Adrenal gland (tissue), 12 donors: ENCODE data around the gene STARD8. TPM values are rescaled to one million over a fixed set of nuclear protein-coding genes. Genes with fewer than 3 reads are reported as not detected.
A peak's percentile ranks its signal among the peaks of the same experiment; 100 is the strongest.

Experiments
- DNase-seq, 7 donors: peaks; one replicate each; pipeline ENCODE4 v3.0.0-alpha.2; 2019 to 2020
- H3K27ac ChIP-seq, 5 donors: fragments of 200-600 bp; sonication (generic) in 4 of 5; 1 replicate in 3 of 5; 2 replicates in 2 of 5; pipeline versions ENCODE4 v1.5.1 to v1.8.0; 2016 to 2020; ENCODE audit warnings: mild to moderate bottlenecking in 1 of 5
- H3K27me3 ChIP-seq: fragments of 200-600 bp; 2 replicates; pipeline ENCODE4 v1.8.0; 2021
- H3K36me3 ChIP-seq, 2 donors: fragments of 200-600 bp; replicated peaks in 1 of 2; 1 replicate in 1 of 2; 2 replicates in 1 of 2; pipeline versions ENCODE4 v1.5.1 to v1.8.0; 2018 to 2022
- H3K4me1 ChIP-seq, 2 donors: fragments of 200-600 bp; replicated peaks in 1 of 2; 1 replicate in 1 of 2; 2 replicates in 1 of 2; pipeline versions ENCODE4 v1.5.1 to v1.8.0; 2018 to 2021
- H3K4me3 ChIP-seq, 4 donors: fragments of 200-600 bp; sonication (generic) in 3 of 4; one replicate each; pipeline ENCODE4 v1.5.1; 2016 to 2018
- H3K9me3 ChIP-seq, 3 donors: fragments of 200-600 bp; sonication (generic) in 1 of 3; replicated peaks in 1 of 3; 1 replicate in 2 of 3; 2 replicates in 1 of 3; pipeline versions ENCODE4 v1.5.1 to v1.8.0; 2016 to 2021
- CTCF ChIP-seq, 6 experiments: fragments of 450-650 bp in 4 of 6; fragments of 200-600 bp in 2 of 6; sonication (generic) in 1 of 6; IDR thresholded peaks; 1 replicate in 5 of 6; 2 replicates in 1 of 6; pipeline versions ENCODE4 v1.5.1 to v1.8.0; 2016 to 2021; ENCODE audit warnings: antibody characterized with exemption in 6 of 6, mild to moderate bottlenecking in 2 of 6, moderate library complexity in 1 of 6
- POLR2A ChIP-seq, 2 donors: fragments of 450-650 bp; IDR thresholded peaks; one replicate each; pipeline ENCODE4 v1.6.1; 2017; ENCODE audit warnings: antibody characterized with exemption in 2 of 2, mild to moderate bottlenecking in 2 of 2, moderate library complexity in 1 of 2
- WGBS, 4 donors: extraction: QIAGEN DNeasy Blood & Tissue Kit in 2 of 4; methylation state at CpG; one replicate each; pipeline versions ENCODE4 v1.1.5 to v1.1.7; 2013 to 2017; 5-methylcytosine and 5-hydroxymethylcytosine counted together
- intact Hi-C, 2 donors: fragments of 100-400 bp; cut with DNase I; formaldehyde crosslinking; loops; one replicate each; pipeline versions ENCODE4 v1.14.1 to v1.15.0; 2022 to 2023
- polyA plus RNA-seq, 3 donors: library from polyadenylated mRNA; stranded (reverse); fragments of 200-250 nt in 2 of 3; fragments of 350-450 nt in 1 of 3; fragmentation: Illumina TruSeq in 1 of 3; extraction: RNeasy Lipid Tissue Mini Kit (QIAGEN cat#74804) in 1 of 3; gene quantifications; one replicate each; pipeline ENCODE4 v1.2.3, GENCODE V29; 2013 to 2014
- total RNA-seq, 9 donors: library from RNA; depleted of rRNA in 4 of 9; stranded (reverse); fragments of >200 nt in 4 of 9; fragments of 120-200 nt in 1 of 9; fragmentation: NEBNext Ultra II Directional in 1 of 9; extraction: Animal tissue kit (Norgen Biotek cat#: 25700) in 1 of 9; gene quantifications; one replicate each; pipeline versions ENCODE4 v1.1.0 to v1.2.4, GENCODE V29; 2013 to 2023
- donor health status: healthy with polysubstance abuse.
- donor health status: Bipolar disorder and iron deficiency.
- donor health status: DM: yes; HTN: yes; CAD: no.
- donor health status: DM: no; HTN: no; CAD: no.
- donor health status: DM: no; HTN: no; CAD: no.
- donor health status: DM: yes; HTN: yes; CAD: no.

STARD8 gene
- total and polyA plus RNA-seq, 12 donors = 2.8 to 19.6 (median 10.1) TPM

DNA sequence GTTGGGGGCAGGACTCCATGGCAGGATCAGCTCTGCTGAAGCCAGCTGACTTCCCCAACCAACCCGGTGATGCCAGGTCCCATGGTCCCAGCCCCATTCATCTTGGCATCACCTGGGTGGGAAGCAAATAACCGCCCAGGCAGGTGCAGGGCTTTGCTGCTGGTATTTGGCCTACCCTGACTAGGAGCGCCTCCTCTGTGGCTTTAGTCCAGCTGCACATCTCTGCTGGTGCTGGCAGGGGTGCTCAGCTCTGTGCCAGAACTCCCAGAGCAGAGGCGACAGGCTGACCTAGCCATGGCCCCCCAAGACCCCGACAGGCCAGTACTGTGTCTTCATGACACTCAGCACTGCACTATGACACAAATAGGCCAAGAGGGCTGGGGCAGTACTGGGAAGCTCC is 64.4 kb downstream of the STARD8 start:
- Histone ChIP-seq H3K27me3 (peaks cover 5% of the 10 kb centered on the region), H3K9me3 (no peaks in the 10 kb centered on the region), H3K36me3 (peaks cover 0 to 5% of the 10 kb centered on the region in 2 donors), H3K4me1 (no peaks in the 10 kb centered on the region), H3K27ac (no peak overlapping the region), H3K4me3 (no peak overlapping the region)
- 40 to 77% (median 67%) methylated on average over 1 to 5 of the region's 5 CpGs; no CpG with 5 or more reads in 1 of the 4 donors for WGBS, 4 donors
- TF ChIP-seq POLR2A (IDR thresholded peaks at IDR 0.05) = no peak
- TF ChIP-seq CTCF (IDR thresholded peaks at IDR 0.05) = no peak
- no peak for DNase-seq
- intact Hi-C loops = loop anchor here in 1 of 2 donors (10.0 kb wide), 1 partner anchor 207 kb away; no protein-coding TSS in a partner anchor

DNA sequence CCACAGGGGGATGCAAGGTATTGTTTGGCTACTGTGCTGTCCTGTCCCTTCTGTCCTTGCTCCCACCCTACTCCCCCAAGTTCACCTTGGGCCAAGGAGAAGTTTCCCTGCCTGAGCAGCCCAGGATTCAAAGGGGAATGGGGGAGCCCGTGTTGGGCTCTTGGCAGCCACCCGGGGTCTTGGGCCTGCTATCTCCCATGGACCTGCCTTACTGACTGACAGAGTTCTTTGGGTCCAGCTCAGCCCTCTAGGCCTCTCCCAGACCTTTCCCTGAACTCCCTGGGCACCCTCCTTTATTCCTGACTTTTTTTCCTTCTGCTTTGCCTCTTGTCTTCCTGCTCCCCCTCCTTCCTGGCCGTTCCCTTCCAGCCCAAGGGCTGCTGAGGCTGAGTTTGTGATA is 67.4 kb downstream of the STARD8 start:
- H3K4me3 ChIP-seq = no peak overlapping the region
- H3K27ac ChIP-seq = no peak overlapping the region
- no peaks in the 10 kb centered on the region for H3K4me1 ChIP-seq
- TF ChIP-seq CTCF (IDR thresholded peaks at IDR 0.05) (no peak), POLR2A (IDR thresholded peaks at IDR 0.05) (no peak)
- no peaks in the 10 kb centered on the region for H3K9me3 ChIP-seq
- DNase-seq = no peak
- WGBS, 4 donors = 65 to 97% (median 89%) methylated on average over 2 to 3 of the region's 3 CpGs
- intact Hi-C loops = loop anchor here in 1 of 2 donors (10.0 kb wide), 1 partner anchor 210 kb away; no protein-coding TSS in a partner anchor
- peaks cover 0 to 5% of the 10 kb centered on the region in 2 donors for H3K36me3 ChIP-seq
- H3K27me3 ChIP-seq = no peaks in the 10 kb centered on the region

GRCh38 chrX:68717196-68717595 is 69.7 kb downstream of the STARD8 start:
- Histone ChIP-seq H3K4me1 (no peaks in the 10 kb centered on the region), H3K36me3 (peaks cover 0 to 6% of the 10 kb centered on the region in 2 donors), H3K4me3 (no peak overlapping the region), H3K27me3 (no peaks in the 10 kb centered on the region), H3K27ac (no peak overlapping the region), H3K9me3 (no peaks in the 10 kb centered on the region)
- intact Hi-C loops = loop anchor here in 1 of 2 donors (10.0 kb wide), 1 partner anchor 212 kb away; no protein-coding TSS in a partner anchor
- WGBS, 4 donors = 85 to 95% (median 94%) methylated on average over 12 to 13 of the region's 13 CpGs; no CpG with 5 or more reads in 1 of the 4 donors
- TF ChIP-seq CTCF (IDR thresholded peaks at IDR 0.05) (no peak), POLR2A (IDR thresholded peaks at IDR 0.05) (no peak)
- DNase-seq = peak in 1 of 7 donors; percentile 4

- Histone ChIP-seq H3K4me1 (no peaks in the 10 kb centered on the region), H3K9me3 (no peaks in the 10 kb centered on the region), H3K27me3 (no peaks in the 10 kb centered on the region), H3K36me3 (peaks cover 0 to 8% of the 10 kb centered on the region in 2 donors), H3K4me3 (no peak overlapping the region), H3K27ac (no peak overlapping the region)
- TF ChIP-seq CTCF (IDR thresholded peaks at IDR 0.05) (no peak), POLR2A (IDR thresholded peaks at IDR 0.05) (no peak)
- intact Hi-C loops = loop anchor here in 1 of 2 donors (10.0 kb wide), 1 partner anchor 213 kb away; no protein-coding TSS in a partner anchor
- 82 to 96% (median 93%) methylated on average over 5 to 24 of the region's 24 CpGs for WGBS, 4 donors
- DNase-seq = peak in 2 of 7 donors; percentile 2 to 9
These were observed 70.4 kb downstream of the STARD8 start for GRCh38 chrX:68717663-68718442.
